Measurements from ENCODE around the gene DNAH17.
A peak's percentile ranks its signal among the peaks of the same experiment; 100 is the strongest.

The DNAH17 gene

DNA sequence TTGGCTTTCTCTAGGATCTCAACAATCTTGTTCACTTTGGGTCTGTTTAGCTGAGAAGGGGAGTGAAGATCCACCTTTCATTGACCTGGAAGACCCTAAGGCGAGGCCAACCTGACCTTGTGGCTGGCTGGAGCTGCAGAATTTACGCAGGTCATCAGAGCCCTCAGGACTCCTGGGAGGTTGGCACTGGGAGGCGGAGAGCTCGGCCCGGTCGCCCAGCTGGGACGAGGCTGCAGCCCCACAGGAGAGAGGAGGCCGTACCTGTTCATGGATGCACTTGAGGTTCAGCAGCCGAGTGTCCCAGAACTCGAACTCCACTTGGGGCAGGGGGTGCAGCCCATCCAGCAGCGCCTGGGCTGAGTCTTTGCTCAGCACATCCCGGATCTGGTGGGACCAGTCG, 5.9 kb downstream of the DNAH17 start:
- no peak for DNase-seq

DNA sequence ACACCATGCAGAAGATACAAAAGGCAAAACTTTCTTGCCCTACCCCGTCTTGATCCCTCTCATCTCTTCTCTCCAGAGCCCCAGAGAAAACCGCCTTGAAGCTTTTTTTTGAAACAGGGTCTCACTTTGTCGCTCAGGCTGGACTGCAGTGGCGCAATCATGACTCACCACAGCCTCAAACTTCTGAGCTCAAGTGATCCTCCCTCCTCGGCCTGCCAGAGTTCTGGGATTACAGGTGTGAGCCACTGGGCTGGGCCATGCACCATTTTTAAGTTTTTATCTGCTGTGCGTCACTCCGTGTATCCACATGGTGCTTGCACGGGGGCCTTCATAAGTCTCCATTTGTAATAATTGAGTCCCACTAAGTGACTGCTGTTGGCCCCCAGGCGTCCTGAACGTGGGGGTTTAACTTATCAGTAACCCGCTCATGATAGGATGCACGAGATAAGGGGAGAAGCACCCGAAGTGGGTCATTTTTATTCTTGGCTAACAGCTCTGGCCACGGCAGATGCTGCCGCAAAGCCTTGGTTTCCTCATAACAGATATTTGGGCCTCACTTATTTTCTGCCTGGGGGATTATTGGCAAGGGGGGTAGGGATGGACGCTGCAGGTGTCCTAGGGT, 8.6 kb downstream of the DNAH17 start:
- no peak for DNase-seq

DNA sequence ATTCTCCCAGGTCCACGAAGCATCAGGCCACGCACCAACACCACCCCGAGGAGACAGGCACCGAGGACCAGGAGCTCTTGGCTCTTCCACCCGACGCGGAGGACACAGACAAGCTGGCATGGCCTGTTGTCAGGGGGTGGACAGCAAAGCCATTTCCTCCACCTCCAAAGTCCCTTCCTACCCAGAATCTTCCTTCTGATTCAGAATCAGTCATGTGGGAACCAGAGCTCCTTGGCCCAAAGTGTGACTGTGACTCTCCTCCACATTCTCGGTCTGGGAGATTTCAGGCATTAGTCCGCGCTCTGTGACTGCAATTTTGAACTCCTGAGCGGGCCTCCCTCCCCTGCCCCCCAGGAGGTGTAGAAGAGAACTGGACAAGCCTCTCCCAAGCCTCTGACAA, 9.2 kb downstream of the DNAH17 start:
- no peak for DNase-seq

DNA sequence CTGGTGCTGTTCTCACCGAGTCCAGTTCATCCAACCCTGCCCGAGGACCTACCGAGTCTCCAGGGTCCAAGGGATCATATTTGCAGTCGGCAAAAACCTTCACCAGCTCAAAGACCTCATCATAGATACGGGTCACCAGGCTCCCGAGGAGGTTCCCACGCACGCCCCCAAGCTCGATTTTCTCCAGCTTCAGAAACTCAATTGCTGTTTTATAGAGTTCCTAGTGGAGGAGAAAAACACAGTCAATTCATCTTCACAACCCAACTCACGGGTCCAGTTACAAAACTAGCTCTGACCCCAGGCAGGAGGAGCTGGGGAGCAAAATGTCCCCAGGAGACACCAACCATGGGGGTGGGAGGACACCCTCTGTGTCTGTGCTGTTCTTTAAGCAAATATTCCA, 10.2 kb downstream of the DNAH17 start:
- no peak for DNase-seq

DNA sequence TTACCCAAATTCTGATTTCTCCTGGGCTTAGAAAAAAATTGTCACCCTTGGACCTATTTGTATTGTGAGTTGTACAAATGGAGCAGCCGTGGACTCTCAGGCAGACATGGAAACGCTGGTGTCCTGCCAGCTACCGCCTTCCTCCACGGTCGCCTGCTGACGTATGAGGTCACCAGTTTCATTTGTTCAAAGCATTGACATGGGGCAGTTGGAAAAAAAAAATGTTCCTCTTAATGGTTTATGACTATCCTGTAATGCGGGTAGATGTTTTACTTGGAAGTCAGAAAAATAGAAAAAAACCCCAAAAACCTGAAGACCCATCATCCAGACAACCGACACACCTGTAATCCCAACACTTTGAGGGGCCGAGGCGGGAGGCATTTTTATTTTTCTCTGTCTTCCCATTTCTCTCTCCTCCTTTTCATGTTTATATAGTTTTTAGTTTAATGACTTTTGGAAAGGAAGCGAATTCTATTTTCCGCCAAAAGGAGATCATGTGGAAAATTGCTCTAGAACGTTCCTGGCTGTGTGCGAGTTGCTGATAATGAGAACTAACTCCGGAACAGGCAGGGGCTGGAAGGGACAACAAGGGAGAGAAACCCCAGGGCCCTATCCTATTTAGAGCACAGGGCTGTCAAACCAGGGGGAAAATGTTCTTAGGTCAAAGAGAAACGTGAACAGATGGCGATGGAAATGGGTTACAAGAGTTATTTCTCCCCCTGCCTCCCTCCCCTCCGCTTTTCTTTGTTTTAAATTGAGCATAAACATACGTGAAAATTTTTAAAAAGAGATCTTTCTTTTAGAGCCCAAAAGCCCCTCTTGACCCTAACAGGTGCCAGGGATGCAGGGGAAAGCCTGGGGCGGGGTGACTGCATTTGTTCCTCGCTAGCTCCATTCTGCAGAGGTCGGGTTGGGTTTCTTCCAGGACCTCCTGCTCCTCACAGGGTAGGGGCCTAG, 13.7 kb downstream of the DNAH17 start:
- DNase-seq: no peak

DNA sequence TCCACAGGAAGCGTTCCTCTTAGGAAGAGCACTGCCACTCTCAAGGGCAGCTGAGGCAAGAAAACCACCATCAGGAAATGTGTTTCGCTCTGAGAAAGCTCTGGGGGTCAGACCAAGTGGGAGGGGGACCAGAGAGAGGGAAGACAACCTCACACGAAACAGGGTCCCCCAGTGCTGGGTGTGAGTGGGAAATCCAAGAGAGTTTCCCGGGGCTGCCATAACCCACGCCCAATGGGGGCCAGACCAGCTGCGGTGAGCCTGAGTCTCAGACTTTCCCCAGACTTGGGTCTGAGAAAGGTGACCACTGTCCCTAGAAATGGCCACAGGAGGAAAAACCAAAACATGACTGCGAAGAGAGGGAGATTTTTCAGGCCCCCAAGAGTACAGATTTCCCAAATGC, 14.5 kb downstream of the DNAH17 start:
- DNase-seq: no peak

DNA sequence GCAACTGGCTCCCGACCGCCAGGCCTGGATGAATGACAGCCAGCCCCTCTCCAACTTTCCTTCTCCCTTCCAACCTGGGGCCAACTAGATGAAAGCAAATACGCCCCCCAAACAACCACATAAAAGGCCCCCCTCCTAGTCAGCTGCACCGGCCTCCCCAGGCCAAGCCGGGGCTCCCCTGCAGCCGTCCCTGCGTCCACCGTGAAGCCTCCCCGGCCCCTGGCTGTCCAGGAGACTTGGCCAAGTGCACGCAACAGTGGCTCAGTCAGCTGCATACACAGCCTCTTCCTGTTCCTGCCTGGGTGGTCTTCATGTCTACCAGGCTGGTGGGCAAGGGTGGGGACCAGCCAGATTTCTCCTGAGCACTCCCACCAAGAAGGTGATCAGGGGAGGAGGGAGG, 16.0 kb downstream of the DNAH17 start:
- DNase-seq: no peak

DNA sequence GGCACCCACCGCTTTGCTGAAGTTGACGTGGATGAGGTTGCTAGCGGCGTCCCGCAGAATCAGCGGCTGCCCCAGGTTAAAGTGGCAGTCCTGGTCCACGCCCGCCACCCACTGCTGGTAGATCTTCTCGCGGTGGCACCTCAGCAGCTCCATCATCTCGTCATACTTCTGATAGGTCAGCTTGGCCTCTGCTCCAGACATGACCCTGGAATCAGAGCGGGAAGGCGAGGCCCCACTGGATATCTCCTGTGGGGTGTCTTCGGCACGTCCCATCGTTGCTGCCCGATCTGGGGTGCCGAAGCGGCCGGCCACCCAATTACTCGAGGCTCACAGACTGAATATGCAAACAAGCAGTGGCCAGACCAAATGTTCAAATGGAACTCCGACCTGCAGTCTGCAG, 16.5 kb downstream of the DNAH17 start:
- DNase-seq: no peak

DNA sequence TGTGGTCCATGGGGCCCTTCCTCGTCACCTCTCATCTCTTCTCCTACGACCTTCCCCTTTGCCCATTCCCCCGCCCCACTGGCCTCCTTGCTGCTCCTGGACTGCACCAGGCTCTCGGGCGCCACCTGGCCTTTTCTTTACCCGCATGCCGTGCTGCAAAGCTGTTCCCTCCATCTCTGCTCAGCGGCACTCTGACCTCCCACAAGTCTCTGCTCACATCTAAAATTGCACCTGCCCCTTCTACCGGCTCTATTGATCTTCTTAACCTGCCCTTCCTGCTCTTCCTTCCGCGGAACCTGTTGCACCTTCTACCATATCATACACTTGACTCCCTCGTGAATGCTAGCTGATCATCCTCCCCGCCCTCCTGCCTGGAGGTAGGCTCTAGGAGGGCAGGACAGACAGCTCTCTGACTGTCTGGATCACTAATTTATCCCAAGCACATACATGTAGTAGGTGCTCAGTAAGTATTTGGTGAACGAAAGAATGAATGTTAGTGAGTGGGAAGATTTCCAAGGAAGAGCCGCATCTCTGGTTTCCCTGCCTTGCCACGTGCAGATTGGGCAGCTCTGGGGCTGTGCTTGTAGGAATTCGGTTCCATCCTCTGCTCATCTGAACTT, 17.3 kb downstream of the DNAH17 start:
- no peak for DNase-seq

DNA sequence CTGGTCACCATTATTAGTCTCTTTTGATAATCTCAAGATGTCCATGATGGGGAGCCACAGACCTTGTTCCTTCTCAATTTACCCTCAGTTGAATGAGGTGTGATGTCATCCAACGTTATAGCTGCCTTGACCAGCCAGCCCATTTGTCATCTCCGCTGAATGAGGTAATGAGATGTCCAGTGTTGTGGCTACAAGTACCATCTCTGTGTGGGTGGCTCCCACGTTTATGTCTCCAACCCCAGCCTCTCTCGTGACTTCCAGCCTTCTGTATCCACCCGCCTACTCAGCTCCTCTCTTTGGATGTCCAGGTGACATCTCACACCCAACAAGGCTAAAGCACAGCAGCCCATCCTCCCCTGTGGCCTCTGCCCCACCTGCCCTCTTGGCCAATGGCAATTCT, 18.2 kb downstream of the DNAH17 start:
- DNase-seq: no peak

DNA sequence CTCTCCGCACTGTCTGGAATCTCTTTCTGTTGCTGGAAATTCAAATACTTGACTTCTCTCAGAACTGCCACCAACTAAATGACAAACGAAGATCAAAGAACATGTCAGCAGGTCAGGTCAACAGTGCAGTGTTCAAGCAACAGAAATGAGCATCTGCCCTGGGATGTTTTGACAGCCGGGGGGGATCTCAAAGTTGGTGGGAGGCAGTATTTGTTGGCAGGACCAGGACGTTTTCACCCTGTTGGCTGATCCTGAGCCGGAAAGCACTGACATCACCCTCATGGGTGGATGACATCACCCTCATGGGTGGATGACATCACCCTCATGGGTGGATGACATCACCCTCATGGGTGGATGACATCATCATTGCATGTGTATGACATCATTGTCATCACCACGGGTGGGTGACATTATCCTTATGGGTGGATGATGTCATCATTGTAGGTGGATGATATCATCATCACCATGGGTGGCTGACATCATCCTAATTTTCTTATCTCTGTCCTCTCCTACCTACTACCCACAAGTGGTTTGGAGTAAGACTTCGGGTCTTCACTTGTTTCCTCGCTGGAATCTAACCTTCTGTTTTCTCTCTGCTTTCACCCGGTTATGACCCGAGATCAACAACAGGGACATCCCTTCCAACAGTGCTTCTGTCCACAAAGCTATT, 18.9 kb downstream of the DNAH17 start:
- DNase-seq: no peak

DNA sequence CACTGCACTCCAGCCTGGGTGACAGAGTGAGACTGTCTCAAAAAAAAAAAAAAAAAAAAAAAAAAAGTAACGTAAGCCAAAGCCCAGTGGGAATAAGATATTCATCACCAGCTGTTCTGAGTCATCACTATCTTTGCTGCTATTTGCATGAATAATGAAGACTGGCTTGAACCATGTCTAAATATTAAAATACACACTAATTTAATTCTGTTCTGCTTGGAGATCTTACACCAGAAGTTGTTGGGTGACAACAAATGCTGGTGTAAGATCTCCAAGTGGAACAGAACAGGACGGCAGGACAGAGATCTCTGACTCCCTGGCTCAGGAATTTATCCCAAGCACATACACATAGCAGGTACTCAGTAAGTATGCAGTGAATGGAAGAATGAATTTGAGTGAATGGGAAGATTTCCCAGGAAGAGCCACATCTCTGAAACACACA, 19.6 kb downstream of the DNAH17 start:
- DNase-seq: no peak

DNA sequence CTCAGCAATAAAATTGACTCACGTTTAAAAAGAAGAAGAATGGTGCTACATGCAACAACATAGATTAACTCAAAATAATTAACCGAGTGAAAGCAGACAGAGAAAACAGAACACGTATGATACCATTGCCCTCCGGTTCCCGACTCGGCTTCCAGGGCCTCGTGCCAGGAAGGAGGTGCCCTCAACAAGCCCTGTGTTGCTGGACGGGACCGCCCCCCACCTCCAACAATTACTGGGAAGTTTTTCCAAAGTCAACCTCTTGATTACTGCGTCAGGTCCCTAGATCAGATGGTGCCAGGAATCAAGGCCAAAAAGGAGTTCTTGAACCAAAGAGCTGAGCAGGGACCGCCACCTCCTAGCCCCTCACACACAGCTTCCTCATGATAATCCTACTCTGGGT, 20.4 kb downstream of the DNAH17 start:
- DNase-seq: no peak

DNA sequence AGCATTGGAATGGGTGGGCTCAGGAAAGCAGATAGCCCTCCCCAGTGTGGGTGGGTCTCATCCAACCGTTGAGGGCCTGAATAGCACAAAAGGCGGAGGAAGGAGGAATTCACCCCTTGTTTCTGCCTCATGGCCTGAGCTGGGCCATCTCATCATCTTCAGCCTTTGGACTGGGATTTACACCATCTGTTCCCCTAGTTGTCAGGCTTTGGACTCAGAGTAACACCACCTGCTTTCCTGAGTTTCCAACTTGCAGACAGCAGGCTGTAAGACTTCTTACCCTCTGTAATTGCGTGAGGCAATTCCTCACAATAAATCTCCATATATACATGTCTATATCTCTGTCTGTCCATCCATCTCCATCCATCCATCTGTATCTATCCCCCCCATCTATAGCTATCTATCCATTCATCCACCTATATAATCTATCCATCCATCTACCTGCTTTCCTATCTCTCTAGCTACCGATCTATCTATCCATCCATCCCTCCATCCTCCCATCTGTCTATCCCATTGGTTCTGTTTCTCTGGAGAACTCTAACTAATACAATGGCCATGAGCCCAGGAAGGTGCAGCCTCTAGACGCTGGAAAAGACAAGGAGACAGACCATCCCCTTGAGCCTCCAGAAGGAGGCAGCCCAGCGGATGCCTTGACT, 21.3 kb downstream of the DNAH17 start:
- DNase-seq: no peak

DNA sequence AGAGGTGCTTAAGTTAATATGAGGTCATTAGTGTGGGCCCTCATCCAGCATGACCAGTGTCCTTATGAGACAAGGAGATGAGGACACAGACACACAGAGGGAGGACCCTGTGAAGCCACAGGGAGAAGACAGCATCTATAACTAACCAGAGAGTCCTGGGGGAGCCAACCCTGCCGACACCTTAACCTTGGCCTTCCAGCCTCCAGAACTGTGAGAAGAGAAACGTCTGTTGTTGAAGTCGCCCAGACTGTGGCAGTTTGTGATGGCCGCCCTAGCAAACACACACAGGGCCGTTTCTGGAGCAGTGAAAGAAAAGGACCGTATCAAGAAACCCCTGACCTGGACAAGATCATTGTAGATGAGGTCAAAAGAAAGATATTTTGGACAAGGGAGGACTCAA, 26.7 kb downstream of the DNAH17 start:
- DNase-seq: no peak

DNA sequence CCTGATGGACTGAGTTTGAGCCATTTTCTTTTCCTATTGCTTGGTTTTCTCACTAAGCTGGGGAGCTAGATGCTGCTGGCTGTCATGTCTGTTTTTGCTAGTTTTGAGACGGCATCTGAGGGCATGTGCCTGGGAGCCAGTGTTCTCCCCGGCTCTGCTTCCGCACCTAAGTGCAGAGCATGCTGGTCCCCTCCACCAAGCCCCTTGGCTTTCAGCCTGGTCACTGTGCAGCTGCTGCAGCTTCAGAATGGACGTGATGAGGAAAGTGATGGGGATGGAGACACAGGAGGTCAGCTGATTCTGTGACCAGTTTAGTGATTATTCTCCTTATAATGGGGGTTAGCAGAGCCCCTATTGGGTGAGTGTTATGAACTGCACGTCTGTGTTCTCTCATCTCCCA, 28.5 kb downstream of the DNAH17 start:
- no peak for DNase-seq

DNA sequence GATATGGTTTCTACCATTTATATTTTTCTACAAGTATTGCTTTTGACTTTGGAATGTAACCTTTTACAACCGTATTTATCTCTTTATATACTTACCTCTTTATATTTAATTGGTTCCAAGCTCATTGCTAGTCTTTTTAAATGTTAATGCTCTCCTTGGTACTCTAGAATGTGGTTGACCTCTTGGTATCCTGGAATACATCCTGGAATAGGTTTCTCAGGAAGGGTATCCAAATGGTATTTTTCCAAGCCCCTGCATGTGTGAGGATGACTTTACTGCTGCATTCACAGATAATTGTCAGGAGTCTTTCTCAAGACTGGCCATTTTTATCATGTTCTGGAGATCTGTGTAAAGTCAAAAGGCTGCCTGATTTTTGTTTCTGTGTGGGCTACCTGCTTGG, 30.2 kb downstream of the DNAH17 start:
- no peak for DNase-seq

DNA sequence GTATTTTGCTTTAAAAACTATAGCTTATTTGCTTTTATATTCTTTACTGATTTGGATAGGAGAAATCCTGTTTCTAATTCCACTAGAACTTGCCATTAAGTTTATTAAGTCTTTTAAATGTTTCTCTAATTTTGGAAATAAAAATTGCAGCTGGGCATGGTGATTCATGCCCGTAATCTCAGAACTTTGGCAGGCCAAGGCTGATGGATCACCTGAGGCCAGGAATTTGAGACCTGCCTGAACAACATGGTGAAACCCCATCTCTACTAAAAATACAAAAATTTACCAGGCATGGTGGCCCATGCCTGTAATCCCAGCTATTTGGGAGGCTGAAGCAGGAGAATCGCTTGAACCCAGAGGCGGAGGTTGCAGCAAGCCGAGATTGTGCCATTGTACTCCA, 30.7 kb downstream of the DNAH17 start:
- DNase-seq: no peak

DNA sequence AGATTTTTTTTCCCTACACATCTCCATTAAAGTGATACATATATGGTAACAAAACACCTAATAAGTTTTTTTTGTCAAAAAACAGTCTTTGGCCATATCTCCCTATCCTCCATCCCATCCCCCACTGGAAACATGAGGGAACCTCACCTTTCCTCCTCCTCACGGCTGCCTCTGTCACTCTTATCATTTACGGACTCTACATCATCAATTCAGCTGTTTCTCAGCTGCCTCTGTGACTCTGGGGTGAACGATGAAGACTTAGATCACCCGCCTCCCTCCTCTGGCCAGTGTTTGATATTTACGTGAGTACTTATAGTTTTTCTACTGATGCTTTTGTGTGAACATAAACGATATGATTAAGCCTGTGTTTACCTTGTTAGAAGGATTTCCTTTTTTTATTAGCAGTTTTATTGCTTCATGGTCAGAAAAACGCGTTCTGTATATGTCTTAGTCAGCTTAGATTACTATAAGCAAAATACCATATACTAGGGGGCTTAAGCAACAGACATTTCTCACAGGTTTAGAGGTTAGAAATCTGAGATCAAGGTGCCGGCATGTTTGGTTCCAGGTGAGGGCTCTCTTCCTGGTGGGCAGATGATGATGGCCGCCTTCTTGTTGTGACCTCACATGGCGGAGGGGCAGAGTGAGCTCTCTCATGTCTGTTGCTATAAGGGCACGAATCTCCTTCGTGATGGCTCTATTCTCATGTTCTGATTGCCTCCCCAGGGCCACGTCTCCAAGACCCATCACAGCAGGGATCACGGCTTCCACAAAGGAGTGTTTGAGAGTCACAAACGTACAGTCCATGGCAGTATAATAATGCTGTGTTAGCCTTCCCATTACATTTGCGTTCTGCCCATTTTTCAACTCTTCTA, 32.1 kb downstream of the DNAH17 start:
- no peak for DNase-seq

DNA sequence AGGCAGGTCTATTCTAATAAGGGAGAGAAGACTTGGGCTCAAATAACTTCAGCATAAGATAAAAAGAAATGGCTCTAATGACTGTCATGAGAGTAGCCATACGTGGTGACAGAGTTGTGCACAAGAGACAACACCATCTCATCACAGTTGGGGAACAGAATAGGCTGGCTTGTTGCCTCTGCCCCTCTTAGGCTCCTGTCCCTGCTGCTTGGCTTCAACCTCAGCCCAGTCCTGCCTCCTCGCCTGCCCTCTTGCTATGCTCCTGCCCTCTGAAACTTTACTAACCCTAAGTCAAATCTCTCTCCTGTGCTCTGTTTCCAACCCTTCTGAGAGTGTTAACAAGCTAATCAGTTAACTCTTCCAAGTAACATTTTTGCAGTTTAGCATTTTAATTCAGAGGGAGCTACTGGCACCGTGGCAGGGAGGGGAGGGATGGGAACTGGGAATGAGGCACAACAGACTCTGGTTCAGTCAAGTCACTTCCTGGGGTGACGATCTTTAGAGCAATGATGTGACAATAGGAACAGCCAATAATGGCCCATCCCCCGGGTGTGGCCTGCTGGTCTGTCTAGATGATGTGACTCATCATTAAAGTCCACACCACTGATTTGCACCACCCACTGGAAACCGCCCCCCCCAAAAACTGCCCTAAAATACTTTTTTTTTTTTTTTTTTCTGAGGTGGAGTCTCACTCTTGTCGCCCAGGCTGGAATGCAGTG, 35.5 kb downstream of the DNAH17 start:
- DNase-seq: peak; percentile 79

DNA sequence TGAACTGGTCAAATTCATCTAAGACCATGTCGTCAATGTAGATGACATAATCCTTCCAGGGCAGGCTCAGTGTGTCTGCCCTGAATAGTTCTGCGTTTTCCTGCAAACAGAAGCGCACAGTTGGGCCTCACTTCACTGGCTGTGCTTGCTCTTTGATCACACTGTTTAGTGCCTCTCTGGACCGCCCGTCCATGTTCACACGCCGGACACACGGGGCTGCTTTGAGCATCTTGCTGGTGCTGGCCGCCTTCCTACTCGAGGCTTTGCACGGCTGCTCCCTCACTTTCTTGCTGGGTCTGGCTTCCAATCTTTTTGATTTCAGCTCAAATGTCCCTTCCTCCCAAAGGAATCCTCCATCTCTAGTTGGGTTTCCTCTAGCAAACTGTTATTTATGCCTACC, 37.4 kb downstream of the DNAH17 start:
- DNase-seq: no peak

All from CD4-positive, alpha-beta T cell treated with Interleukin-15 for 1 hour (primary cell).